Activated CD8-positive, alpha-beta T cell treated with anti-CD3 and anti-CD28 coated beads, Interleukin-2, amount 10 ng/mL, durations not matched to agents 7 days and 5 days (primary cell): ENCODE measurements around the gene PARP3. TPM values are rescaled to one million over a fixed set of nuclear protein-coding genes. Genes with fewer than 3 reads are reported as not detected.
A peak's percentile ranks its signal among the peaks of the same experiment; 100 is the strongest.

ENCODE experiments used
- ATAC-seq: fragments of 150-1000 bp; cut with Tn5 transposase; one replicate; pipeline ENCODE4 v1.10.0; 2021; ENCODE audit warnings: moderate library complexity
- CTCF ChIA-PET: fragments of 350-600 bp; sonication (Branson Sonifier 250); formaldehyde crosslinking; loops from one replicate; lab custom pipeline; 2021; ENCODE audit warnings: antibody characterized with exemption; lab: Charles Lee
- POLR2A ChIA-PET: fragments of 350-600 bp; sonication (Branson Sonifier 250); formaldehyde crosslinking; loops from one replicate; lab custom pipeline; 2021; ENCODE audit warnings: antibody characterized with exemption; lab: Charles Lee
- DNase-seq: peaks from one replicate; pipeline ENCODE4 v3.0.0-alpha.2; 2020
- H3K27ac Mint-ChIP-seq: one replicate; pipeline ENCODE4 v1.8.0; 2021; ENCODE audit warnings: mild to moderate bottlenecking, mixed read lengths
- H3K27me3 Mint-ChIP-seq: one replicate; pipeline ENCODE4 v1.8.0; 2021; ENCODE audit warnings: low read depth, mixed read lengths
- H3K36me3 Mint-ChIP-seq: one replicate; pipeline ENCODE4 v1.8.0; 2021; ENCODE audit warnings: low read depth, mixed read lengths
- H3K4me1 Mint-ChIP-seq: one replicate; pipeline ENCODE4 v1.8.0; 2021; ENCODE audit warnings: low read depth, mixed read lengths
- H3K4me3 Mint-ChIP-seq: one replicate; pipeline ENCODE4 v1.8.0; 2021; ENCODE audit warnings: mild to moderate bottlenecking, mixed read lengths
- H3K9me3 Mint-ChIP-seq: one replicate; pipeline ENCODE4 v1.8.0; 2022; ENCODE audit warnings: mixed read lengths; ENCODE audit not compliant: insufficient read depth
- total RNA-seq, 2 experiments: library from RNA; stranded (reverse); gene quantifications; one replicate each; pipeline ENCODE4 v1.2.3, GENCODE V29; 2021

Gene PARP3
- total RNA-seq, 2 experiments from 2014 or later, result 18.8 to 20.4 TPM

GRCh38 chr3:51971350-51971749, 29.2 kb downstream of the PARP3 start:
- no peak overlapping the region for H3K27ac Mint-ChIP-seq
- ATAC-seq, result no peak
- no peaks in the 10 kb centered on the region for H3K36me3 Mint-ChIP-seq
- H3K27me3 Mint-ChIP-seq, result no peaks in the 10 kb centered on the region
- peaks cover 47% of the 10 kb centered on the region for H3K4me1 Mint-ChIP-seq
- no peaks in the 10 kb centered on the region for H3K9me3 Mint-ChIP-seq
- POLR2A ChIA-PET, result interaction anchor here (0.6 kb wide), 1 partner anchor 20 kb away, joined by 3 read pairs; no protein-coding TSS in a partner anchor
- no peak overlapping the region for H3K4me3 Mint-ChIP-seq
- no peak for DNase-seq
- CTCF ChIA-PET, result no interaction called here

- peaks cover 50% of the 10 kb centered on the region for H3K4me1 Mint-ChIP-seq
Measured at GRCh38 chr3:51974277-51974962, 32.3 kb downstream of the PARP3 start.

GRCh38 chr3:51974963-51975851, 33.0 kb downstream of the PARP3 start, which contains the start of gene ABHD14A:
ABHD14A (plus strand) TSS chr3:51975064; CDS start chr3:51975136, 72 bp downstream.
- H3K36me3 Mint-ChIP-seq, result no peaks in the 10 kb centered on the region

More at GRCh38 chr3:51974277-51974962, 32.3 kb downstream of the PARP3 start:
- ChIA-PET CTCF (interaction anchor here (0.7 to 3.4 kb wide), 22 partner anchors 9 to 365 kb away, joined by 3 to 57 read pairs (median 5); partner anchors contain the start of genes ACY1, DUSP7, PARP3 and POC1A), POLR2A (interaction anchor here (0.7 to 3.0 kb wide), 9 partner anchors 9 to 83 kb away, joined by 3 to 19 read pairs (median 4); partner anchors contain the start of genes ACY1 and RRP9)
- DNase-seq (peak; percentile 35), ATAC-seq (peak; percentile 28)
- Mint-ChIP-seq H3K4me3 (peak overlapping the region; percentile 98), H3K9me3 (no peaks in the 10 kb centered on the region), H3K27me3 (no peaks in the 10 kb centered on the region), H3K36me3 (no peaks in the 10 kb centered on the region), H3K27ac (peak overlapping the region; percentile 93)

GRCh38 chr3:51975852-51976549, 33.8 kb downstream of the PARP3 start:
- H3K9me3 Mint-ChIP-seq, result no peaks in the 10 kb centered on the region
- peak; percentile 50 for DNase-seq
- H3K27ac Mint-ChIP-seq, result peak overlapping the region; percentile 79
- peak overlapping the region; percentile 78 for H3K4me3 Mint-ChIP-seq
- ATAC-seq, result no peak
- POLR2A ChIA-PET, result no interaction called here
- H3K36me3 Mint-ChIP-seq, result peaks cover 2% of the 10 kb centered on the region
- peaks cover 52% of the 10 kb centered on the region for H3K4me1 Mint-ChIP-seq
- CTCF ChIA-PET, result interaction anchor here (3.4 kb wide), 1 partner anchor 33 kb away, joined by 54 read pairs; the partner anchor contains the start of genes PARP3 and RRP9
- H3K27me3 Mint-ChIP-seq, result no peaks in the 10 kb centered on the region

More at GRCh38 chr3:51974963-51975851, 33.0 kb downstream of the PARP3 start, which contains the start of gene ABHD14A:
- H3K4me3 Mint-ChIP-seq, result peak within 1 kb of the TSS; percentile 98
- peaks cover 50% of the 10 kb centered on the region for H3K4me1 Mint-ChIP-seq
- peak within 1 kb of the TSS; percentile 93 for H3K27ac Mint-ChIP-seq
- DNase-seq, result peak; percentile 73
- no peaks in the 10 kb centered on the region for H3K27me3 Mint-ChIP-seq
- H3K9me3 Mint-ChIP-seq, result no peaks in the 10 kb centered on the region
- ATAC-seq, result peak; percentile 81
- ChIA-PET CTCF (interaction anchor here (0.7 to 3.4 kb wide), 7 partner anchors 8 to 32 kb away, joined by 3 to 57 read pairs (median 11); partner anchors contain the start of genes ACY1, PARP3, RPL29 and RRP9), POLR2A (interaction anchor here (0.7 to 3.0 kb wide), 5 partner anchors 8 to 34 kb away, joined by 3 to 19 read pairs (median 4); partner anchors contain the start of gene ACY1)

DNA sequence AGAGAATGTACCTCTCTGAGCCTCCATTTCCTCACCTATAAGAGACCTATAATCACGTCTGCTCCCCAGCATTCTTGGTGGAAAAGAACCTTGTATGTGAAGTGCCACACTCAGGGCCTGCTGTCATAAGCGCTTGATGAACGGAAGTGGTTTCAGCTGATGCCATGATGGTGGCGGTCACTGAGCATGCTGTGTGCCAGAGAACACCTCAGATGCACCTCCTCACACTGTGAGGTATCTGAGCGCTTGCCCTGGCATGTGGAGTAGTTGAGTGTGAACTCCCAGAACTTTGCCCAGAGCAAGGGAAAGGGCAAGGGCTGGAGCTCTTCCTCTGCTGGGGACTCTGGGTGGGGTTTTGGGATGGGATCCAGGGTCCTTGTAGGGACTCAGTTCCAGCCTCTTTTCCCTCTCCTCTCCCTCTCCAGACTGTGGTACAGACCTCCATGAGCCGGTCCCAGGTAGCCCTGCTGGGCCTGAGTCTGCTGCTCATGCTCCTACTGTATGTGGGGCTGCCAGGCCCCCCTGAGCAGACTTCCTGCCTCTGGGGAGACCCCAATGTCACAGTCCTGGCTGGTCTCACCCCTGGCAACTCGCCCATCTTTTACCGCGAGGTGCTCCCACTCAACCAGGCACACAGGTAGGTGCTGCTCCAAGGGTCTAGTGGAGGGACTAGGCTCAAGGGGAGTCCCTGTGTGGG, 35.4 kb downstream of the PARP3 start:
- Mint-ChIP-seq H3K4me1 (peaks cover 57% of the 10 kb centered on the region), H3K27ac (peak overlapping the region; percentile 74), H3K9me3 (no peaks in the 10 kb centered on the region), H3K27me3 (no peaks in the 10 kb centered on the region), H3K4me3 (no peak overlapping the region), H3K36me3 (peaks cover 5% of the 10 kb centered on the region)
- DNase-seq (peak; percentile 60), ATAC-seq (no peak)
- POLR2A ChIA-PET, result interaction anchor here (0.8 kb wide), 1 partner anchor 18 kb away, joined by 6 read pairs; the partner anchor contains the start of gene RPL29
- CTCF ChIA-PET, result no interaction called here

DNA sequence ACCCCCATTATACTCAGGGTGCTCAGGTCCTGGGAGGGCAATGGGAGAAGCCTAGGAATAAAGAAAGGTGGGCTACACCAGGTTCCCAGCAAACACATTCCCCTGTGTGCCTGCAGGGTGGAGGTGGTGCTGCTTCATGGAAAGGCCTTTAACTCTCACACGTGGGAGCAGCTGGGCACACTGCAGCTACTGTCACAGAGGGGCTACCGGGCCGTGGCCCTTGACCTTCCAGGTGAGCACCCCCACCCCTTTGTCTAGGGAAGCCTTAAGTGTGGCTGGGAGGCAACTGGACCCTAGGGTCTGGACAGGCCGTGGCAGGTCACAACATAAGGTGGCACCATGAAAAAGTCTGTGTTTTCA, 36.0 kb downstream of the PARP3 start:
- no peaks in the 10 kb centered on the region for H3K9me3 Mint-ChIP-seq
- ATAC-seq (no peak), DNase-seq (no peak)
- ChIA-PET POLR2A (no interaction called here), CTCF (no interaction called here)
- H3K27ac Mint-ChIP-seq, result peak overlapping the region; percentile 74
- no peak overlapping the region for H3K4me3 Mint-ChIP-seq
- H3K4me1 Mint-ChIP-seq, result peaks cover 59% of the 10 kb centered on the region
- H3K27me3 Mint-ChIP-seq, result no peaks in the 10 kb centered on the region
- H3K36me3 Mint-ChIP-seq, result peaks cover 5% of the 10 kb centered on the region

DNA sequence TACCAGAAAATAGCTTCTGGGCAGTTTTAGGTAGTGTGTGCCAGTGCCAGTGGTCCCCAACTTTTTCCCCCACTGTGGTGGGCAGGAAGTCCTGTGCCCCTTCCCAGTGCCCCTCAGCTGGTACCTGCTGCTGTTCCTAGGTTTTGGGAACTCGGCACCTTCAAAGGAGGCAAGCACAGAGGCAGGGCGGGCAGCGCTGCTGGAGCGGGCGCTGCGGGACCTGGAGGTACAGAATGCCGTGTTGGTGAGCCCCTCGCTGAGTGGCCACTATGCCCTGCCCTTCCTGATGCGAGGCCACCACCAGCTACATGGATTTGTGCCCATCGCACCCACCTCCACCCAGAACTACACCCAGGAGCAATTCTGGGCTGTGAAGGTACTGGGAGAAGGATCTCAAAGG, 38.1 kb downstream of the PARP3 start:
- DNase-seq, result no peak
- peaks cover 5% of the 10 kb centered on the region for H3K36me3 Mint-ChIP-seq
- no peak overlapping the region for H3K27ac Mint-ChIP-seq
- ChIA-PET CTCF (no interaction called here), POLR2A (interaction anchor here (1.0 kb wide), 1 partner anchor 39 kb away, joined by 3 read pairs; the partner anchor contains the start of gene RRP9)
- no peaks in the 10 kb centered on the region for H3K27me3 Mint-ChIP-seq
- H3K9me3 Mint-ChIP-seq, result no peaks in the 10 kb centered on the region
- no peak overlapping the region for H3K4me3 Mint-ChIP-seq
- ATAC-seq, result no peak
- peaks cover 52% of the 10 kb centered on the region for H3K4me1 Mint-ChIP-seq

- H3K27me3 Mint-ChIP-seq, result no peaks in the 10 kb centered on the region
- ChIA-PET POLR2A (interaction anchor here (0.8 to 4.0 kb wide), 5 partner anchors 8 to 48 kb away, joined by 3 to 65 read pairs (median 6); partner anchors contain the start of genes ABHD14A, ABHD14B, PARP3 and RPL29), CTCF (interaction anchor here (0.6 to 3.8 kb wide), 13 partner anchors 8 to 340 kb away, joined by 3 to 57 read pairs (median 8); partner anchors contain the start of genes ABHD14A, ABHD14B, DUSP7 and PARP3)
- H3K36me3 Mint-ChIP-seq, result peaks cover 5% of the 10 kb centered on the region
- peaks cover 33% of the 10 kb centered on the region for H3K4me1 Mint-ChIP-seq
- peak overlapping the region; percentile 93 for H3K27ac Mint-ChIP-seq
- peak overlapping the region; percentile 96 for H3K4me3 Mint-ChIP-seq
- ATAC-seq (peak; percentile 52), DNase-seq (peak; percentile 57)
- H3K9me3 Mint-ChIP-seq, result no peaks in the 10 kb centered on the region
Measured at GRCh38 chr3:51982352-51982837, 40.2 kb downstream of the PARP3 start.

GRCh38 chr3:51982838-51983577, 40.8 kb downstream of the PARP3 start, which contains the start of gene ACY1:
ACY1 (plus strand) TSS chr3:51983535; CDS start chr3:51984065, 530 bp downstream.
- peak within 1 kb of the TSS; percentile 96 for H3K4me3 Mint-ChIP-seq

More at GRCh38 chr3:51982838-51983577, 40.8 kb downstream of the PARP3 start, which contains the start of gene ACY1:
- H3K27me3 Mint-ChIP-seq, result no peaks in the 10 kb centered on the region
- no peaks in the 10 kb centered on the region for H3K9me3 Mint-ChIP-seq
- ATAC-seq (peak; percentile 85), DNase-seq (peak; percentile 78)
- CTCF ChIA-PET, result interaction anchor here (0.6 to 3.8 kb wide), 12 partner anchors 9 to 289 kb away, joined by 3 to 57 read pairs (median 8); partner anchors contain the start of genes ABHD14A, ABHD14B, DUSP7 and PARP3
- H3K27ac Mint-ChIP-seq, result peak within 1 kb of the TSS; percentile 93
- POLR2A ChIA-PET, result interaction anchor here (0.8 to 4.0 kb wide), 8 partner anchors 9 to 340 kb away, joined by 3 to 65 read pairs (median 4); partner anchors contain the start of genes ABHD14A, ABHD14B, PARP3 and RPL29
- peaks cover 28% of the 10 kb centered on the region for H3K4me1 Mint-ChIP-seq
- peaks cover 5% of the 10 kb centered on the region for H3K36me3 Mint-ChIP-seq
